Stimulated activated CD4-positive, alpha-beta T cell treated with anti-CD3 and anti-CD28 coated beads, TNF-alpha, amount 100 ng/mL, for 24 hours (primary cell): ENCODE measurements around the gene BAIAP2.

Experiments used
- DNase-seq, 3 experiments: peaks; one replicate each; pipeline ENCODE4 v3.0.0-alpha.2; 2020; ENCODE audit warnings: low read depth in 3 of 3

The BAIAP2 gene

DNA sequence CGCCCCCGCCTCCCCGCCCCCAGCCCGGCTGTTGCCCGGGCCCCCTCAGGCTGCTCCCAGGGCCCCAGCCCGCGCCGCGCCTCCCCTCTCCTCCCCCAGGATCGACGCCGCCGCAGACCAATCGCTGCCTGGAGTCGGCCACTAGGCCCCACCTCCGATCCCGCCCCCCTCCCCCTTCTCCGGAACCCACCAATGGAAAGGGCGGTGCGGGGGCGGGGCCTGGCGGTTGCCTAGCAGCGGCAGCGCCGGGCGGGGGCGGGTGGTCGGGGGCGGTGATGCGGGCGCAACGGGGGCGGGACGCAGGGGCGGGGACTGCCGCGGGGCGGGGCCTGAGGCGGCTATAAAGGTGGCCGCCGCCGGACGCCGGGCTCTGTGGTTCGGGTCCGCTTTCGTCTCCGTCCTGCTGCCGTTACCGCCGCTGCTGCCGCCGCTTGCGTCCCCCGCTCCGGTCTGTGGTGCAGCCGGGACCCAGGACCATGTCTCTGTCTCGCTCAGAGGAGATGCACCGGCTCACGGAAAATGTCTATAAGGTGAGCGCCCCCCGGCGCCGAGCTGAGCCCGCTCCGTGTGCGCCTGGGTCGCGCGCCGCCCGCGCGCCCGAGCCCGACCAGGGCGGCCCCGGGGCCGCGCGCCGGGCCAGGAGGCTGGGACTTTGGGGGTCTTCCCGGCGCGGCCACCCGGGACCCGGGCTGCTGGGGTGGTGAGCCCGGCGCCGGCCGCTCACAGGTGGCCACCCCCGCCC is at the start of gene BAIAP2:
TSS of gene BAIAP2 (plus strand) at position 373 of the 742 bp plus-strand sequence. CDS start at position 477, 104 bp downstream.
- DNase-seq: peak; percentile 95 to 98 (median 97)

GRCh38 chr17:80986046-80986445 is 48.9 kb upstream of the BAIAP2 start:
- no peak for DNase-seq

DNA sequence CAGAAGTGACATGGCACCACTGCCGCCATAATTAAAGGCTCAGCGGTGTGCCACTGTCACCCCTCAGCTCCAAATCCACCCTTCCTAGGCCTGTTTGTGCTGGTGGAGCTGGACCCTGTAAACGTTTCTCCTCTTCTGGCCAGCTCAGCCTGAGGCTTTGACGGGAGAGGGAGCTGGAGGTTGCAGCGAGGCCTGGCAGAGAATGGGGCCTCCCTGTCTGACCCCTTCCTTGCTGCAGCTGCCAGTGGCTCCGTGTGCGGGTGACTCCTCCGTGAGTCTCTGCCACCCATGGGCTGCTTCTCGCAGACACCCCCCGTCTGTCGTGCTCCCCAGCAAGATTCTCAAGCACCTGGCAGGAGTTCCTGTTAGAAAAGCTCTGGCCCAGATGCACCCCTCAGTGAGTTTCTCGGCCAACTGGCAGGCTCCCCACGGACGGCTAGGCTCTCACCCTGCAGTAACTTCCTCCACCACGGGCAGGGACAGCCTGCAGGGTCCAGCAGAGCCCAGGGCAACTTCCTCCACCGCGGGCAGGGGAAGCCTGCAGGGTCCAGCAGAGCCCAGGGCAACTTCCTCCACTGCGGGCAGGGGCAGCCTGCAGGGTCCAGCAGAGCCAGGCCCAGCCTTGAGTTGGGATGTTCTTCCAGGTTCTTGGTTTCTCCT is 48.0 kb upstream of the BAIAP2 start:
- DNase-seq: no peak

- no peak for DNase-seq
Observed at GRCh38 chr17:80987941-80988461, 47.0 kb upstream of the BAIAP2 start.

DNA sequence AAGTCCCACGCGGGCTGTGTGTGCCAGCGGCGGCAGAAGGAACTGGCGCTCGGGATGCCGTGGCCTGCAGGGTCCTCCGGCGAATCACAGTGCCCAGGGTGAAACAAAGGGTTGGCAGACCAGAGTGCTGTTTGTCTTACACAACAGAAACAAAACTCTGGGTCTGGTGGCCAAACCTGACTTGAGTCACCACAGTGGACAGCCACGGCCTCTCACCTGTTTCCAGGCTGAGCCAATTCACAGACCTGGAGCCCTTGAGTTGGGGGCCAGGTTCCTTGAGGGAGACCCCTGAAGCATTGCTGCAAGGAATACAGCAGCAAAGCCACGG is 45.4 kb upstream of the BAIAP2 start:
- DNase-seq: no peak

- no peak for DNase-seq
Observed at GRCh38 chr17:80990921-80991644, 43.9 kb upstream of the BAIAP2 start.

DNA sequence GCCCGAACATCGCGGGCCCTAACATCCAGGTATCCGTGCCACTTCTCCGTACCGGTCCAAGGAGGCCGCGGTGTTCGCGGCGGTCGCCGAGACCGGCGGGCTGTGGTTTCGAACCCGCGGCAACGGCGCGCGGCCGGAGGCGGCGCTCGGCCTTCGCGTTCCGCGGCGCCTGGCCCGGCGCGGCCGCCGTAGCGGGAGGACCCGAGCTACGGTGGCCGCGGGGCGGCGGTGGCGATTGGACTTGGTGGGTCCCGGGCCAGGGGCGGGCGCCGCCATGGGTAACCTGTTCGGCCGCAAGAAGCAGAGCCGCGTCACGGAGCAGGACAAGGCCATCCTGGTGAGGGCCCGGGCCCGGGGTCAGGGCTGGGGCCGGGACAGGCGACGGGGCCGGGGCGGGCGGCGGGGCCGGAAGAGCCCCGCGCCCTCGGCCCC is 43.3 kb upstream of the BAIAP2 start, which contains the start of gene CHMP6:
TSS of gene CHMP6 (plus strand) at position 197 of the 432 bp plus-strand sequence. CDS start at position 275, 78 bp downstream.
- DNase-seq: peak; percentile 38 to 72 (median 51)

GRCh38 chr17:80992077-80992947 is 42.6 kb upstream of the BAIAP2 start:
- DNase-seq: no peak

DNA sequence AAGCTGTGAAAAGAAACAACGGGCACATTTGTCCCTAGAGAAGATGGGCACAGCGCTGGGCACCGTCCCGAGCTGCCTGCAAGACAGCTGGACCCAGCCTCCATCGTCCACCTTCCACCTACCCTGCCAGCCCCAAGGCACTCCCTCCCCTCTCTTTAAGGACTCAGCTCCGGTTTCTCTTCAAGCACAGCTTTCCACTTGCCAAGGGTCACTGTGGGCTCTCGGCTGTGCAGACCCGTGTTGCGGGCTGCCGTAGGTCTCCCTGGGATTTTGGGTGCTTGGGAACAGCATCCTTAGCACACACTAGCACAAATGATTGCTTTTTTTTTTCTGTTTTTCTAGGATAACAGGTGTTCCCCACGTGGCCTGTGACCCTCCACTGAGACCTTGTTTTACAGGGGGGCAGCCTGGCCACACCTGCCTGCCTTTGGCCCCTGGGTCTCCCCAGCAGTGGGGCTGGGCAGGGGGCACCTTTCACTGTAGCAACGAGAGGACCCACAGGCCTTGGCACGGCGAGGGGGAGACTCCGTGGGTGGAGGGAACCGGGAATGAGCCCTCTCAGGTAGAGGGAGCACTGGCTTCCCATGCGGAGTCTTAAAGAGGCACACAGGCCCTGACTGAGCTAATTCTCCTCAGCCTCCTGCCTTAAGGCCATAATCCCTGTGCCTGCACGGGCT is 41.9 kb upstream of the BAIAP2 start:
- DNase-seq: no peak

DNA sequence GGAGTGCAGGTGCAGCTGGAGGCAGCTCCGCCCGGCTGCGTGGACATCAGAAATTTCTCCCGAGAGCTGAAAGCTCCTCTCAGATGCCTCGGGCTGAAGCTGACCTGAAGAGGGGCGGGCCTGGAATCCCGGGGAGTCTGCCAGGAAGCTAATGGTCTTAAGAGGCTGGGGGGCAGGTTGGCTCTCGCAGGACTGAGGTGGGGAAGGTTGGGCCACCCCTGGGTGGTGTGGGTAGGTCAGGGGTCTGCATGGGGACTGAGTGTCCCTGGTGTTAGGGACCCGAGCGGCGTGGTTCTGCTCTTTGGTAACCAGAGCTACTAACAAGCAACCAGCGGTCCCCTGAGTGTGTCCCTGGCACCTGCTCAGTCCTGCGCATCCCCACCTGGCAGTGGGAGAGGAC is 39.8 kb upstream of the BAIAP2 start:
- DNase-seq: no peak

- DNase-seq: no peak
Observed at GRCh38 chr17:80996422-80997305, 38.3 kb upstream of the BAIAP2 start.

DNA sequence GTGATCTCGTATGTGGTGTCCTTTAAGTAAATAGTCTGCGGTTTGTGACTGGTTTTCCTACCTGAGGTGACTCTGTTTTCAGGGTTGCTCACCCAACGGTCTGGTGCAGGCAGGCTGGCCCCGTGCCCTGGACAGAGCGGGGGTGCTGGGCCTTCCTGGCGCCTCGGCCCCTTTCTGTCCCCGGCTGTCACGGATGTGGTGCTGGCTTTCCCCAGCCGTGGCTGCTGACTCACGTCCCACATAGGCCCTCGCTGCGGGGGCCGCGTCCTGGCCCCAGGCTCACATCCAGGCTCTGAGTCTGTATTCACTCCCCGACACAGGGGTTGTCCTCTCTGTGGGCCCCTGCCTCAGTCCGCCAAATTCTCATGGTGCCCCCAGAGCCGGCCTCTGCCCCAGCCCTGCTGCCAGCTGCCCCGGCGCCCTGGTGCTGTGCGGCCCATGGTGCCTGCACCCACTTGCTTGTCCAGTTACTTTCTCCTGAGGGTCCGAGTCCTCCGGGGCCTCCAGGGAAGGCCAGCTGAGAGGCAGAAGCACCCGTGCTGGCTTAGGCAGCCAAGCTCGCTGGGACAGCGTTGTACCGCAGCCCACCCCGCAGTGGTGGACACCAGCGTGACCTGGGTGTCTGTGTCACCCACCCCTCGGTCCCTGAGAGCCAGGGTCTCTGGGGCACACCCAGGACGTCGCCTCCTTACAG is 37.4 kb upstream of the BAIAP2 start:
- DNase-seq: no peak

GRCh38 chr17:80998118-80998747 is 36.7 kb upstream of the BAIAP2 start:
- no peak for DNase-seq

GRCh38 chr17:80998748-80999535 is 36.0 kb upstream of the BAIAP2 start:
- no peak for DNase-seq

GRCh38 chr17:80999536-81000333 is 35.2 kb upstream of the BAIAP2 start:
- DNase-seq: no peak

DNA sequence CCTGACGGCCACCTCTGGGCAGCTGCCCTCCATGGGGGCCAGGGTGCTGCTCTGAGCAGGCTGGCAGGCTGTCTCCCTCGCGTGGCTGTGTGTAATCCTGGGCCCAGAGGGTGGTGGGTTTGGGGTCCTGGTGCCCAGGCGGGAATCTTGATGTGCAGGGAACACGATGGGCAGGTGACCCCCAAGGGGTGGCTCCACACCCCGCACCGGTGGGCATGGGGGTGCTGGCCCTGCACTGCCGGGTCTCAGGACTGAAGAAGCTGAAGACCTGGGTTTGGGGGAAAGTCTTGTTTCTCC is 34.7 kb upstream of the BAIAP2 start:
- DNase-seq: no peak

DNA sequence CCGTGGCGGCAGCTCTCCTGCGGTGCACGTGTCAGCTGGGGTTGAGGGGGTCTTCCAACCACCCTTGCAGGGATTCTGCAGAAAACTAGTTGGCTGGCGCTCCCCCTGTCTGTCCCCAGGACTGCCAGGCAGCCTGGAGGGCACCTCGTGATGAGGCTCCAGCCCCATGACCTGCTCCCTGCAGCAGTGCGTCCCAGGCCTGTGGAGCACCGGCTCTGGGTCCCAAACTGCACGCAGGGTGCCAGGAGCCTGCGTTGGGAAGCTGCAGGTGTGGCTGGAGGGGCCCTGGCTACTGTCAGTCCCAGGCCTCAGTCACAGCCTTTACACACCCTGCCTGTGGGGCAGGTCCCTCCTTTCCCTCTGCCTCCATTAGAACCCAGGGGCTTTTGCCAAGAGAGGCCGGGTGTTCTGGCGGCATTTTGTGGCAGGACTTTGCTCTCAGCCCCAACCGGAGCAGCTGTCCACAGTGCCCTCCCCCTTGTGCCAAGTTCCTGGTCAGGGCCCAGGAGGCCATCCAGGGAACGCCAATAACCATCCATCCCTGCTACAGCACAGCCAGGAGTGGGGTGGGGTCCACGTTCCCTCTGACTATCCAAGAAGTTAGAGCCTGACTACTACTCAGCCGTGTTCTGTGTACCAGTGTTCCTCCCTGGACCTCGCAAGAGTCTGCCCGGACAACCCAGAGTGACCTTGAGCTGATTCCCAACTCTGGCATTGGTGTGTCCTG is 34.2 kb upstream of the BAIAP2 start:
- DNase-seq: no peak
